Lower leg skin (tissue), 4 donors: ENCODE measurements around the gene AMH. TPM values are rescaled to one million over a fixed set of nuclear protein-coding genes. Genes with fewer than 3 reads are reported as not detected.

Experiments
- DNase-seq, 2 donors: peaks; one replicate each; pipeline ENCODE4 v3.0.0-alpha.2; 2019; ENCODE audit warnings: low spot score in 2 of 2
- H3K4me3 ChIP-seq: fragments of 200-600 bp; sonication (generic); 2 replicates; pipeline ENCODE4 v1.5.1; 2017; ENCODE audit warnings: mild to moderate bottlenecking, low read depth; ENCODE audit not compliant: poor library complexity, severe bottlenecking
- CTCF ChIP-seq, 3 donors: fragments of 450-650 bp; IDR thresholded peaks; one replicate each; pipeline ENCODE4 v1.5.1; 2016; ENCODE audit warnings: antibody characterized with exemption in 3 of 3, mild to moderate bottlenecking in 3 of 3, moderate library complexity in 2 of 3
- POLR2A ChIP-seq, 2 donors: fragments of 450-650 bp; IDR thresholded peaks; one replicate each; pipeline ENCODE4 v1.6.1; 2016 to 2017; ENCODE audit warnings: antibody characterized with exemption in 2 of 2, mild to moderate bottlenecking in 1 of 2, moderate library complexity in 1 of 2
- WGBS, 2 donors: methylation state at CpG; one replicate each; pipeline ENCODE4 v1.1.5; 2018; 5-methylcytosine and 5-hydroxymethylcytosine counted together
- intact Hi-C: fragments of 100-400 bp; cut with DNase I; formaldehyde crosslinking; loops from one replicate; pipeline ENCODE4 v1.15.0; 2023; ENCODE audit warnings: low total_unique reads
- total RNA-seq, 4 donors: library from RNA; depleted of rRNA; stranded (reverse); fragments of >200 nt; gene quantifications; one replicate each; pipeline ENCODE4 v1.1.0, GENCODE V29; 2016

The AMH gene
- total RNA-seq, 4 donors from 2014 or later: 0.13 to 1.3 (median 1.2) TPM

GRCh38 chr19:2216361-2217225 is 32.5 kb upstream of the AMH start:
- 91 to 93% methylated on average over 30 to 36 of the region's 43 CpGs for WGBS, 2 donors
- TF ChIP-seq CTCF (IDR thresholded peaks at IDR 0.05) (no peak), POLR2A (IDR thresholded peaks at IDR 0.05) (no peak)
- intact Hi-C loops: no loop called here

GRCh38 chr19:2217591-2217990 is 31.5 kb upstream of the AMH start:
- 95 to 96% methylated on average over 13 to 22 of the region's 22 CpGs for WGBS, 2 donors
- DNase-seq: no peak
- intact Hi-C loops: no loop called here
- no peak overlapping the region for H3K4me3 ChIP-seq
- no peak for TF ChIP-seq POLR2A (IDR thresholded peaks at IDR 0.05)
- no peak for TF ChIP-seq CTCF (IDR thresholded peaks at IDR 0.05)

More at GRCh38 chr19:2216361-2217225, 32.5 kb upstream of the AMH start:
- H3K4me3 ChIP-seq: no peak overlapping the region
- DNase-seq: no peak

- TF ChIP-seq POLR2A (IDR thresholded peaks at IDR 0.05) (no peak), CTCF (IDR thresholded peaks at IDR 0.05) (no peak)
- WGBS, 2 donors: 96 to 97% methylated on average over 21 of the region's 21 CpGs
- H3K4me3 ChIP-seq: no peak overlapping the region
- no peak for DNase-seq
- intact Hi-C loops: no loop called here
Measured at GRCh38 chr19:2219726-2220125, 29.4 kb upstream of the AMH start.

- no peak for DNase-seq
- TF ChIP-seq CTCF (IDR thresholded peaks at IDR 0.05) (no peak), POLR2A (IDR thresholded peaks at IDR 0.05) (no peak)
- 77 to 82% methylated on average over 18 to 19 of the region's 20 CpGs for WGBS, 2 donors
- H3K4me3 ChIP-seq: no peak overlapping the region
- intact Hi-C loops: no loop called here
Measured at GRCh38 chr19:2221250-2221831, 27.8 kb upstream of the AMH start.

- no peak overlapping the region for H3K4me3 ChIP-seq
- intact Hi-C loops: no loop called here
- no peak for DNase-seq
- TF ChIP-seq CTCF (IDR thresholded peaks at IDR 0.05) (no peak), POLR2A (IDR thresholded peaks at IDR 0.05) (no peak)
- WGBS, 2 donors: 86 to 88% methylated on average over 20 of the region's 20 CpGs
Measured at GRCh38 chr19:2221918-2222317, 27.2 kb upstream of the AMH start.
